GOT3 (cell line): ENCODE measurements around the gene FAM234A.
A peak's percentile ranks its signal among the peaks of the same experiment; 100 is the strongest.
"Not testable (repeated sequence)": the region's sequence is repeated elsewhere in the genome, so short reads cannot be mapped to it uniquely, and the experiment has no call there.

Experiments
- DNase-seq: peaks from one replicate; lab custom pipeline; 2025; ENCODE audit warnings: mixed read lengths; lab: John Stamatoyannopoulos, UW

FAM234A gene

GRCh38 chr16:234468-235305, at the start of gene FAM234A:
Gene FAM234A, plus strand, starts transcription at chr16:234821. Its CDS starts 19,593 bp downstream, at chr16:254414.
- peak; percentile 67 for DNase-seq

DNA sequence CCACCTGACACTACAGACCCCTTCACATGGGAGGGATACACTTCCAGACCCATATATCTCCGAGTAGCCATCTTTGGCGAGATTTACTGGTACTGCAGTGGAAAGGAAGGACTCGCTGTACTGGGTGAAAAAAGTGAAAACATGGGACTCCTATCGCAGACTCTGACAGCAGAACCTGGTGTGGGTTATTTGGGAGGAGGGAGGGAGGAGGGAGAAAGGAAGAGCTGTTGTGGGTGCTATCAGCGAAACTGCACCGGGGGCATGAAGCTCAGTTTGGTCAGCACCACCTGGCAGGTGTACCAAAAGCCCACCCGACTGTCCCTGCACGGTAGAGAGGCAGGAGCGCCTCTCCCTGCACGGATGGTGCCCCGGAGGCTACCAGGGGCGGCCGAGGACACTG, 49.4 kb upstream of the FAM234A start:
- DNase-seq, result no peak

DNA sequence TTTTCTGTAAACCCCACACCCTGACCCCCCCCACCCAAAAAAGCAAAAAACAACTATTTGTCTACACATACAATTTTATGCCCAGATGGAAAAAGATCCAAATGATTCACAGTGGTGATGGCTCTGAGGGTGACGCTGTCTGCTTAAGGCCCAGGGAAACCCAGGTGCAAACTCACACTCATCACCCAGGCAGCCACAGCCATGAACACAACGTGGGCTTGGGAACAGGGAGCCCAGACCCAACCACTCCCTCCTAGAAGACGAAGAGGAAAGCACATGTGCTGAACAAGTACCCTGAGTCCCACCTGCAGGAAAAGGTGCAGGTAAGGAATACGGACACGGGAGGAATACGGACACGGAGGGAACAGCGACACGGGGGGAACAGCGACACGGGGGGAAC, 48.9 kb upstream of the FAM234A start:
- DNase-seq, result no peak

GRCh38 chr16:187330-187729, 47.3 kb upstream of the FAM234A start:
- DNase-seq, result no peak

DNA sequence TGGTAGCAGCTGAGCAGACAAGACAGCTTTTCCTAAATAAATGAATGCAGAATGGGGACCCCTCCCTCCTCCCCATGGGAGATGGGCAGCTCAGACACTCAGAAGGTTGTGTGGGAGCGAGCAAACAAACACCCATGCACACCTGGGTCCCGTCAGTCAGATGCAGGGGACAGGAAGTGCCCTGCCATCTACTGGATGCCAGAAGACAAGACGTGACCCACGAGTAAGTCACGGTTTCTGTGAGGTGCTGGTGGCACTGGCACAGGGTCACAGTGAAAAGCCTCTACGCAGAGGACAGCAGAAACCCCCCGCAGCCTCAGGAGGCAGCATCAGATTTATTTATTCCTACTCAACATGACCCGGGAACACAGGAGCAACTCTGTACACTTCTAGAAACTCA, 45.9 kb upstream of the FAM234A start:
- DNase-seq, result no peak

- no peak for DNase-seq
These were observed 44.9 kb upstream of the FAM234A start for GRCh38 chr16:189604-190186.

DNA sequence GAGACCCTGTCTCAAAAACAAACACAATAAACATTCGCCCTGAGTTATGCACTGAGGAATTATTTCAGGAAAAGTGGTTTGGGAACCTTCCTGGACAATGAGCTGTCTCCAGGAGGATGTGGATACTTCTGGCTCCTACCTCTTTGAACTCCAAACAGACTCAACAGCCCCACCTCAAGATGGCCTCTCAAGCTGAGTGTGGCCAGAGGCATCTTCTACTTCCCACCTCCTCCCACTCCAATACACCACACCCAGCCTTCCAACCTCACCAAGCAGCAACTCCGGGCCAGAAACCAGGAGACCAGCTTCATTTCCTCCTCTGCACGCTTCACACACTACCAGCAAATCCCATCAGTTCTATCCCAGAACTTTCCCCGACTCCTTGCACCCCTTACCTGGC, 42.8 kb upstream of the FAM234A start:
- no peak for DNase-seq

DNA sequence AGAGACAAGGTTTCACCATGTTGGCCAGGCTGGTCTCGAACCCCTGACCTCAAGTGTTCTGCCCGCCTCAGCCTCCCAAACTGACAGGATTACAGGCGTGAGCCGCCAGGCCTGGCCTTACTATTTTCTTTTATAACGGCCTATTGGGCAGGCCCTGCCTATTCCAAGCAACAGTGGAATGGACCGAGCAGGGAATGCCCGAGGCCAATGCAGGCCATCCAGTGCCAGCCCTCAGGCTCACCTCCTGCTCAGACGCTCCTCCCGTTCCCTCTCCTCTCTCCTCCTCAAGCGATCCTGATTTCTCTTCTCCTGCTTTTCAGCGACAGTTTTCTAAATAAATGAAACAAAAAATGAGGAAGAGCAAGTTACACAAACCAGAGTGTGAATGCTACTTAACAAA, 41.9 kb upstream of the FAM234A start:
- no peak for DNase-seq

DNA sequence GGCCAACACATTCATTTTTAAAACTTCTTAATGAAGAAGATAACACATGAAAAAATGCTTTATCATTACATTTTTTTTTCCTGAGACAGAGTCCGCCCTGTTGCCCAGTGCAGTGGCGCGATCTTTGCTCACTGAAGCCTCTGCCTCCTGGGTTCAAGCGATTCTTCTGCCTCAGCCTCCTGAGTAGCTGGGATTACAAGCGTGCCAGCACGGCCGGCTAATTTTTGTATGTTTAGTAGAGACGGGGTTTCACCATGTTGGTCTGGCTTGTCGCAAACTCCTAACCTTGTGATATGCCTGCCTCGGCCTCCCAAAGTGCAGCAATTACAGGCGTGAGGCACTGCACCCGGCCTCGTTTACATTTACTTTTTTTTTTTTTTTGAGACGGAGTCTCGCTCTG, 41.2 kb upstream of the FAM234A start:
- DNase-seq, result no peak

GRCh38 chr16:194516-194915, 40.1 kb upstream of the FAM234A start:
- DNase-seq, result no peak

- DNase-seq, result no peak
These were observed 34.2 kb upstream of the FAM234A start for GRCh38 chr16:200388-200787.

DNA sequence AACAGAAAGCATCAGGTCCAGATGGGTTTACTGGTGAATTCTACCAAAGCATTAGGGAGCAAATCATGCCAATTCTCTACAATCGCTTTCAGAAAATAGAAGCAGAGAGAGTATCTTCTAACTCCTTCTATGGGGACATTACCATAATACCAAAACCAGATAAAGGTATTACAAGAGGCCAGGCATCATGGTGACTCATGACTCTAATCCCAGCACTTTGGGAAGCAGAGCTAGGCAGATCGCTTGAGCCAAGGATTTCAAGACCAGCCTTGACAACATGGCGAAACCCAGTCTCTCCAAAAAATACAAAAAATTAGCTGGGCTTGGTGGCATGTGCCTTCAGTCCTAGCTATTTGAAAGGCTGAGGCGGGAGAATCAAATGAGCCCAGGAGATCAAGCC, 31.4 kb upstream of the FAM234A start:
- no peak for DNase-seq

GRCh38 chr16:204046-204445, 30.6 kb upstream of the FAM234A start:
- not testable (repeated sequence) for DNase-seq

DNA sequence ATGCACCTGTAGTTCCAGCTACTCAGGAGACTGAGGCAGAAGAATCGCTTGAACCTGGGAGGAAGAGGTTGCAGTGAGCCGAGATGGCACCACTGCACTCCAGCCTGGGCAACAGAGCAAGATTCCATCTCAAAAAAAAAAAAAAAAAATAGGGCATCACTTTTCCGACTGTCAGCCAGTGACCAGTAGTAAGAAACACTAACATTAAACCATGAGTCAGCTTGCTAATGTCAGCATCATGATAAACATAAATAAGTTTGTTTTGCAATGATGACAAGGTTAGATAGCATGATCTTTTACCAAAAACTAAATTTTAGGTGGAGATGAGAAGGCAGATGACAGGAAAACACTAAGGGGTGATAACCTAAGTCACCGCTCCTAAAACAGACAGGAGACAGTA, 25.3 kb upstream of the FAM234A start:
- not testable (repeated sequence) for DNase-seq

GRCh38 chr16:211631-212180, 22.9 kb upstream of the FAM234A start:
- DNase-seq, result not testable (repeated sequence)

DNA sequence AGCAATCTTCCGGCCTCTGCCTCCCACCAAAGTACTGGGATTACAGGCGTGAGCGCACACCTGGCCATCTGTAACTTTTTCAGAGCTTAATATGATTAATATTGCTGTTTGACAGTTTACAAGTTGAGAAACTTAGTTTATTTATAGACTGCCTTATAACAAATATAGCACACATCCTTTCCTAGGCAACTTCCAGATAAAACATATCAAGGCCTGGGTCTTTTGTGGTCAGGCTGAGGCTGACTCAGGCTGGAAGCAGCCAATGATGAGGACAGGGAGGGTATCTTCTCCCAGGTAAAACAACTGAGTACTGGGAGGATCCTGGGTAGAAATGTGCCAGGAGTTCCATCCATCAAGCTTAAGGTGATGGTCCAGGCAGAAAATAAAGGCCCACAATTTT, 21.6 kb upstream of the FAM234A start:
- no peak for DNase-seq

- DNase-seq, result no peak
These were observed 14.6 kb upstream of the FAM234A start for GRCh38 chr16:220021-220420.

- no peak for DNase-seq
These were observed 6.3 kb upstream of the FAM234A start for GRCh38 chr16:228151-228851.

GRCh38 chr16:228852-229730, 5.5 kb upstream of the FAM234A start, which contains the start of gene LUC7L:
Gene LUC7L, minus strand, starts transcription at chr16:229449. Its CDS starts 110 bp downstream, at chr16:229339.
- peak; percentile 26 for DNase-seq

- DNase-seq, result no peak
These were observed 4.8 kb upstream of the FAM234A start for GRCh38 chr16:229731-230281.

- not testable (repeated sequence) for DNase-seq
These were observed 4.3 kb upstream of the FAM234A start for GRCh38 chr16:230351-230750.
